Natural killer cell (primary cell): Measurements from ENCODE around the gene CLSTN2. TPM values are rescaled to one million over a fixed set of nuclear protein-coding genes. Genes with fewer than 3 reads are reported as not detected.

ENCODE experiments used
- ATAC-seq, 3 donors: fragments of 150-1000 bp in 2 of 3; fragments of 200-7000 bp in 1 of 3; cut with Tn5 transposase; 1 replicate in 1 of 3; 2 replicates in 2 of 3; pipeline ENCODE4 v1.10.0; 2021; ENCODE audit warnings: mild to moderate bottlenecking in 2 of 3, moderate library complexity in 2 of 3
- DNase-seq, 2 donors: peaks; one replicate each; pipeline versions ENCODE4 v3.0.0 to v3.0.0-alpha.2; 2013 to 2021; ENCODE audit warnings: mixed read lengths in 1 of 2
- H3K27ac ChIP-seq: one replicate; pipeline ENCODE4 v1.5.1; 2013; ENCODE audit warnings: mild to moderate bottlenecking, low read length
- H3K27me3 ChIP-seq: one replicate; pipeline ENCODE4 v1.6.1; 2013; ENCODE audit warnings: low read length; ENCODE audit not compliant: control insufficient read depth, insufficient read depth
- H3K36me3 ChIP-seq: one replicate; pipeline ENCODE4 v1.6.1; 2013; ENCODE audit warnings: low read length; ENCODE audit not compliant: control insufficient read depth, insufficient read depth
- H3K4me1 ChIP-seq: one replicate; pipeline ENCODE4 v1.6.1; 2013; ENCODE audit warnings: low read length; ENCODE audit not compliant: control insufficient read depth, insufficient read depth
- H3K4me3 ChIP-seq: one replicate; pipeline ENCODE4 v1.5.1; 2013; ENCODE audit warnings: low read length
- H3K9me3 ChIP-seq: one replicate; pipeline ENCODE4 v1.6.1; 2013; ENCODE audit warnings: low read length; ENCODE audit not compliant: control insufficient read depth, insufficient read depth
- H3K27ac Mint-ChIP-seq, 2 donors: one replicate each; pipeline ENCODE4 v1.8.0; 2022; ENCODE audit warnings: mild to moderate bottlenecking in 2 of 2, mixed read lengths in 2 of 2, moderate library complexity in 1 of 2
- H3K27me3 Mint-ChIP-seq, 2 donors: one replicate each; pipeline ENCODE4 v1.8.0; 2022; ENCODE audit warnings: low read depth in 2 of 2, mixed read lengths in 2 of 2
- H3K36me3 Mint-ChIP-seq: one replicate; pipeline ENCODE4 v1.8.0; 2022; ENCODE audit warnings: mixed read lengths
- H3K4me1 Mint-ChIP-seq, 2 donors: one replicate each; pipeline ENCODE4 v1.8.0; 2022; ENCODE audit warnings: mixed read lengths in 2 of 2
- H3K4me3 Mint-ChIP-seq: one replicate; pipeline ENCODE4 v1.8.0; 2022; ENCODE audit warnings: mild to moderate bottlenecking, moderate library complexity, mixed read lengths
- H3K9me3 Mint-ChIP-seq, 2 donors: one replicate each; pipeline ENCODE4 v1.8.0; 2022; ENCODE audit warnings: mixed read lengths in 2 of 2
- WGBS: methylation state at CpG from one replicate; pipeline ENCODE4 v1.1.7; 2013; ENCODE audit warnings: missing lambda C conversion rate; ENCODE audit not compliant: insufficient coverage; 5-methylcytosine and 5-hydroxymethylcytosine counted together
- intact Hi-C: fragments of 100-400 bp; cut with micrococcal nuclease; formaldehyde crosslinking; loops from one replicate; pipeline ENCODE4 v1.14.2; 2022
- total RNA-seq, 4 donors: library from RNA; stranded (reverse); fragments of 120-200 nt in 1 of 4; gene quantifications; one replicate each; pipeline versions ENCODE4 v1.2.3 to v1.2.4, GENCODE V29; 2013 to 2022
- TF ChIP-seq, protein P1 (sequence below): fragments of 200-600 bp; IDR thresholded peaks from one replicate; pipeline ENCODE4 v1.8.0; 2022; ENCODE audit warnings: antibody characterized with exemption

The CLSTN2 gene
- total RNA-seq, 3 donors from 2014 or later (not counting 1 experiment from before 2014, with no cell fraction given): 0.05 TPM; not detected in 2

DNA sequence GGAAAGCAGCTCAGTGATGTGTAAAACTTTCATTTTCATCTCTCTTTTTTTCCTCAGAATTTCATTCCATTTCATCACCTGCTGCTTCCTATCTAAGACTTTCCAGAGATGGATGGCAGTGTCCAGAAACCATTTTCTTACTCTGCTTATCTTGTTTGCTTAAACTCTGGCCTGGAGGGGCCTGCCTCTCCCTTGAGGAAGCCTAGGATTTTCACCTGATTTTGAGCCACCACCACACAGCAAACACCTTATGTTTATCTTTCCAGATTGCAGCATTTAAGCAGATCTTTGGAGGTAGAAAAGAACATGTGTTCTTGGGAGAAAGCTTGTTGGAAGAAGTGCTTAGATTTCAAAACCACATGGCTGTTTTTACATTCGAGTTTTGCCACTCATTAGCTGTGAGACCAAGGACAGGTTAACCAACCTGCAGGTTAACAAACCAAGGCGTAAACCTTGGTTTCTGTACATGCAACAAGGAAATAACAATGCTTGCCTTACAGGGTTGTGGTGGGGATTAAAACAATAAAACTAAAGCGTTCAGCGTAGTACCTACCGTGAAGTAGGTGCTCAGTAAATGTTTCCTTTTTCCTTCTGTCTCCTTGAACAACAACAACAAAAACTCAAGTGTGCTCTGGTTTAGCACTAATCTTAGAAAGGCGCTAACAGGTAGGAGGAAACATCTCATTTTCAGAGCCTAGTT, 120.3 kb downstream of the CLSTN2 start:
- Histone ChIP-seq H3K4me3 (no peak overlapping the region), H3K9me3 (no peaks in the 10 kb centered on the region), H3K4me1 (no peaks in the 10 kb centered on the region), H3K36me3 (no peaks in the 10 kb centered on the region), H3K27me3 (no peaks in the 10 kb centered on the region), H3K27ac (no peak overlapping the region)
- intact Hi-C loops: no loop called here
- DNase-seq (no peak), ATAC-seq (no peak)
- Mint-ChIP-seq H3K27me3 (peaks cover 2 to 13% of the 10 kb centered on the region in 2 donors), H3K4me3 (no peak overlapping the region), H3K27ac (no peak overlapping the region), H3K36me3 (no peaks in the 10 kb centered on the region), H3K9me3 (peaks cover 3 to 10% of the 10 kb centered on the region in 2 donors), H3K4me1 (no peaks in the 10 kb centered on the region)
- WGBS: 97% methylated on average over 6 of the region's 6 CpGs
- TF ChIP-seq, protein P1, sequence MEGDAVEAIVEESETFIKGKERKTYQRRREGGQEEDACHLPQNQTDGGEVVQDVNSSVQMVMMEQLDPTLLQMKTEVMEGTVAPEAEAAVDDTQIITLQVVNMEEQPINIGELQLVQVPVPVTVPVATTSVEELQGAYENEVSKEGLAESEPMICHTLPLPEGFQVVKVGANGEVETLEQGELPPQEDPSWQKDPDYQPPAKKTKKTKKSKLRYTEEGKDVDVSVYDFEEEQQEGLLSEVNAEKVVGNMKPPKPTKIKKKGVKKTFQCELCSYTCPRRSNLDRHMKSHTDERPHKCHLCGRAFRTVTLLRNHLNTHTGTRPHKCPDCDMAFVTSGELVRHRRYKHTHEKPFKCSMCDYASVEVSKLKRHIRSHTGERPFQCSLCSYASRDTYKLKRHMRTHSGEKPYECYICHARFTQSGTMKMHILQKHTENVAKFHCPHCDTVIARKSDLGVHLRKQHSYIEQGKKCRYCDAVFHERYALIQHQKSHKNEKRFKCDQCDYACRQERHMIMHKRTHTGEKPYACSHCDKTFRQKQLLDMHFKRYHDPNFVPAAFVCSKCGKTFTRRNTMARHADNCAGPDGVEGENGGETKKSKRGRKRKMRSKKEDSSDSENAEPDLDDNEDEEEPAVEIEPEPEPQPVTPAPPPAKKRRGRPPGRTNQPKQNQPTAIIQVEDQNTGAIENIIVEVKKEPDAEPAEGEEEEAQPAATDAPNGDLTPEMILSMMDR: no peak

DNA sequence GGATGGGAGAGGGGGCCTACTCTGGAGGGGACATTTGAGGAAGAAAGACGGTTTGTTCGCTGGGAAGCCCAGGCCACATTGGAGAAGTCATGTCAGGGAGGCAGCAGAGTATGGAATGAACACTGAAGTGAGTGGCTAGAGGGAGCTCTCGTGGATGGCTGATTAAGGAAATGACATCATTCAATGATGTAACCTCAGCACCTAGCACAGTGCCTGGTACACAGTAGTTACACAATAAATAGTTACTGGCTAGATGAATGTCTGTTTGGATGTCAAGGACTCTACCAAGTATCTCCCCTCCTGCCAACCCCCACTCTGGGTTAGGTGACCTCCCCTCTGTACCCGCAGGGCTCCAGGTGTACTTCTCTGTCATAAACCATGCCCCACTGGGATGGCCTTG, 121.1 kb downstream of the CLSTN2 start:
- H3K27ac Mint-ChIP-seq: no peak overlapping the region
- no peak overlapping the region for H3K27ac ChIP-seq
- no peaks in the 10 kb centered on the region for H3K36me3 Mint-ChIP-seq
- no peaks in the 10 kb centered on the region for H3K27me3 ChIP-seq
- no peaks in the 10 kb centered on the region for H3K4me1 ChIP-seq
- peaks cover 2 to 8% of the 10 kb centered on the region in 2 donors for H3K27me3 Mint-ChIP-seq
- H3K4me3 ChIP-seq: no peak overlapping the region
- no peak overlapping the region for H3K4me3 Mint-ChIP-seq
- WGBS: 84% methylated on average over 4 of the region's 4 CpGs
- intact Hi-C loops: no loop called here
- TF ChIP-seq, protein P1: no peak
- no peaks in the 10 kb centered on the region for H3K4me1 Mint-ChIP-seq
- no peaks in the 10 kb centered on the region for H3K36me3 ChIP-seq
- DNase-seq (no peak), ATAC-seq (no peak)
- no peaks in the 10 kb centered on the region for H3K9me3 ChIP-seq
- H3K9me3 Mint-ChIP-seq: peaks cover 3 to 10% of the 10 kb centered on the region in 2 donors

DNA sequence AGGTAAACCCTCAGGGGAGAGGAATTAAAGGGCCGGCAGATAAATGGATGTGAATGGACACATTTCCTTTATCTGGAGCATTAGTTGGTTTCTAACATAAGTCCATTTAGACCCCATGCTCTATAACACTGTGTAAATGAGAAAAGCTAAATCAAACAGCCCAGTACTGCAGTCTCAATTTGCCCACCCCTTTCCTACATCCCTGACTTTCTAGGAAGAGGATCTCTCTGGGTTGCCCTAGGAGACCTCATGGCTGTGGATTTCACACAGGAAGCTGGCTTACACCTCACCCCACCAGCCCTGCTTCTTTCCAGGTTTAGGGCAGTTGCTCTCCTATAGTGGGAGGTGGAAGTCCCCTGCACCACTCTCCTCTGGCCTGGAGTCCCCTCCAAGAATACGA, 126.2 kb downstream of the CLSTN2 start:
- no peak overlapping the region for H3K27ac Mint-ChIP-seq

More for the DNA sequence above, 126.2 kb downstream of the CLSTN2 start:
- Mint-ChIP-seq H3K4me3 (no peak overlapping the region), H3K27me3 (no peaks in the 10 kb centered on the region), H3K4me1 (no peaks in the 10 kb centered on the region), H3K36me3 (no peaks in the 10 kb centered on the region), H3K9me3 (peaks cover 0 to 7% of the 10 kb centered on the region in 2 donors)
- no peak for ATAC-seq
- no peaks in the 10 kb centered on the region for H3K27me3 ChIP-seq
- TF ChIP-seq, protein P1: no peak
- no peaks in the 10 kb centered on the region for H3K9me3 ChIP-seq
- H3K4me3 ChIP-seq: no peak overlapping the region
- H3K27ac ChIP-seq: no peak overlapping the region
- H3K4me1 ChIP-seq: no peaks in the 10 kb centered on the region
- no peak for DNase-seq
- no peaks in the 10 kb centered on the region for H3K36me3 ChIP-seq
- 71% methylated on average over 2 of the region's 2 CpGs for WGBS
- intact Hi-C loops: no loop called here
